Measurements from ENCODE around the gene GPC2. TPM values are rescaled to one million over a fixed set of nuclear protein-coding genes. Genes with fewer than 3 reads are reported as not detected.
"Not testable (repeated sequence)": the region's sequence is repeated elsewhere in the genome, so short reads cannot be mapped to it uniquely, and the experiment has no call there.

Gene GPC2
- total RNA-seq, 1 experiment from 2014 or later = 17.9 TPM

GRCh38 chr7:100132126-100132525, 45.1 kb downstream of the GPC2 start (continued):
- TF ChIP-seq POLR2AphosphoS5 (IDR thresholded peaks at IDR 0.05; ENCODE audit: low read depth, low read length) = no peak
- no peak for TF ChIP-seq ZFX (IDR thresholded peaks at IDR 0.05)
- TF ChIP-seq FOSL1 (IDR thresholded peaks at IDR 0.05; ENCODE audit: low read depth) = no peak
- TF ChIP-seq CBX3 (IDR thresholded peaks at IDR 0.05; ENCODE audit: low read depth) = no peak
- TF ChIP-seq ATF3 (IDR thresholded peaks at IDR 0.05) = no peak
- TF ChIP-seq CEBPB (IDR thresholded peaks at IDR 0.05; ENCODE audit: low read depth) = no peak
- no peak for TF ChIP-seq YY1 (IDR thresholded peaks at IDR 0.05; ENCODE audit: extremely low read depth, insufficient replicate concordance, low read depth, low read length)
- TF ChIP-seq ELF1 (IDR thresholded peaks at IDR 0.05; ENCODE audit: borderline replicate concordance, low read depth) = no peak
- no peak for TF ChIP-seq SRF (IDR thresholded peaks at IDR 0.05; ENCODE audit: low read depth)
- no peak for TF ChIP-seq SIN3A (IDR thresholded peaks at IDR 0.05; ENCODE audit: low read depth)

- BruUV-seq (replicated peaks) = no TSS peak
- no peak for DNase-seq (ENCODE audit: low read depth, low spot score)
- intact Hi-C loops (cut with micrococcal nuclease) = loop anchor here (1.0 to 5.0 kb wide), 2 partner anchors 137 to 211 kb away; no protein-coding TSS in a partner anchor
- no peaks in the 10 kb centered on the region for H3K9me3 ChIP-seq (ENCODE audit: control insufficient read depth in 1 of 2, insufficient read depth in 1 of 2, low read depth in 1 of 2, low read length in 2 of 2)
- no peaks in the 10 kb centered on the region for H4K20me1 ChIP-seq (ENCODE audit: insufficient read depth)
- H3K4me1 ChIP-seq (ENCODE audit: control insufficient read depth in 1 of 2, insufficient read depth in 2 of 2, low read length in 2 of 2) = peaks cover 29 to 39% of the 10 kb centered on the region in 2 experiments
- peak overlapping the region; percentile 43 for H3K9ac ChIP-seq (ENCODE audit: low read length)
- H3K9me2 ChIP-seq (ENCODE audit: insufficient read depth) = no peaks in the 10 kb centered on the region
- H3K79me2 ChIP-seq (ENCODE audit: insufficient read depth, low read length) = peaks cover 9% of the 10 kb centered on the region; the same call in 1 of the 2 replicates
- CTCF ChIA-PET = interaction anchor here (0.6 to 3.7 kb wide), 10 partner anchors 9 to 277 kb away, joined by 3 to 47 read pairs (median 4); partner anchors contain the start of genes AP4M1, LAMTOR4 and MCM7
- ATAC-seq = peak; percentile 46
- TF ChIP-seq EGR1 (IDR thresholded peaks at IDR 0.05; ENCODE audit: low read depth) = no peak
- TF ChIP-seq CTCF (IDR thresholded peaks at IDR 0.05 in 2 of 3, conservative IDR thresholded peaks at IDR 0.05 in 1 of 3; ENCODE audit: borderline replicate concordance in 1 of 3, insufficient read depth in 1 of 3, low read depth in 2 of 3, low read length in 2 of 3) = peak in 2 of 3 experiments; percentile 67 to 75; a peak in 4 of 6 replicates
- H3K36me3 ChIP-seq (ENCODE audit: control insufficient read depth in 1 of 2, insufficient read depth in 2 of 2, low read length in 2 of 2) = no peaks in the 10 kb centered on the region
- H3K27ac ChIP-seq (ENCODE audit: low read depth, low read length) = peak overlapping the region; percentile 10
- RAD21 ChIA-PET (ENCODE audit: low non-redundant PET in 1 of 2, low total read pairs in 2 of 2, uncharacterized antibody in 2 of 2, unreplicated experiment in 2 of 2) = interaction anchor here (0.7 kb wide), 2 partner anchors 30 to 77 kb away, joined by 3 to 4 read pairs; partner anchors contain the start of gene MCM7 (in 1 of the 2)
- POLR2A ChIA-PET = no interaction called here
- H3K4me2 ChIP-seq (ENCODE audit: low read length) = peak overlapping the region; percentile 84
- peak overlapping the region; percentile 13 for H2AFZ ChIP-seq (ENCODE audit: low read depth, low read length, poor library complexity, severe bottlenecking)
- no peaks in the 10 kb centered on the region for H3K27me3 ChIP-seq (ENCODE audit: insufficient read depth, low read length)
- peak overlapping the region; percentile 17 to 22; a peak in 3 of 4 replicates for H3K4me3 ChIP-seq (replicated peaks in 1 of 2; ENCODE audit: low read depth in 1 of 2, low read length in 2 of 2)
Measured at GRCh38 chr7:100130608-100131453, 46.4 kb downstream of the GPC2 start.

- Histone ChIP-seq H3K4me1 (ENCODE audit: control insufficient read depth in 1 of 2, insufficient read depth in 2 of 2, low read length in 2 of 2) (peaks cover 31 to 45% of the 10 kb centered on the region in 2 experiments), H3K4me2 (ENCODE audit: low read length) (peak overlapping the region; percentile 84), H3K27ac (ENCODE audit: low read depth, low read length) (peak overlapping the region; percentile 10)
- H3K4me3 ChIP-seq (replicated peaks in 1 of 2; ENCODE audit: low read depth in 1 of 2, low read length in 2 of 2); H3K36me3 ChIP-seq (ENCODE audit: control insufficient read depth in 1 of 2, insufficient read depth in 2 of 2, low read length in 2 of 2); ATAC-seq; H3K27me3 ChIP-seq (ENCODE audit: insufficient read depth, low read length); DNase-seq (ENCODE audit: low read depth, low spot score); H3K9me3 ChIP-seq (ENCODE audit: control insufficient read depth in 1 of 2, insufficient read depth in 1 of 2, low read depth in 1 of 2, low read length in 2 of 2); H3K9me2 ChIP-seq (ENCODE audit: insufficient read depth); H4K20me1 ChIP-seq (ENCODE audit: insufficient read depth); BruUV-seq (replicated peaks); RAD21 ChIA-PET (ENCODE audit: low non-redundant PET in 1 of 2, low total read pairs in 2 of 2, uncharacterized antibody in 2 of 2, unreplicated experiment in 2 of 2); H3K9ac ChIP-seq (ENCODE audit: low read length); POLR2A ChIA-PET; H3K79me2 ChIP-seq (ENCODE audit: insufficient read depth, low read length); H2AFZ ChIP-seq (ENCODE audit: low read depth, low read length, poor library complexity, severe bottlenecking): not testable (repeated sequence)
- intact Hi-C loops (cut with micrococcal nuclease) = loop anchor here (1.0 to 5.0 kb wide), 2 partner anchors 136 to 212 kb away; no protein-coding TSS in a partner anchor
- CTCF ChIA-PET = interaction anchor here (1.0 to 3.7 kb wide), 6 partner anchors 9 to 277 kb away, joined by 3 to 47 read pairs (median 8); partner anchors contain the start of genes AP4M1 and MCM7
Measured at GRCh38 chr7:100130220-100130607, 47.0 kb downstream of the GPC2 start.

Data from HCT116 (cell line).